ENCODE results near the gene EIF2B4. TPM values are rescaled to one million over a fixed set of nuclear protein-coding genes. Genes with fewer than 3 reads are reported as not detected.

EIF2B4 gene
- total and polyA plus RNA-seq, 9 of the 15 experiments (the other 6 are each of a cell fraction or from before 2014, with no cell fraction given) = 29.7 to 80.3 (median 58.9) TPM

GRCh38 chr2:27407798-27408491 is 37.8 kb upstream of the EIF2B4 start (continued):
- TF ChIP-seq, protein P1, sequence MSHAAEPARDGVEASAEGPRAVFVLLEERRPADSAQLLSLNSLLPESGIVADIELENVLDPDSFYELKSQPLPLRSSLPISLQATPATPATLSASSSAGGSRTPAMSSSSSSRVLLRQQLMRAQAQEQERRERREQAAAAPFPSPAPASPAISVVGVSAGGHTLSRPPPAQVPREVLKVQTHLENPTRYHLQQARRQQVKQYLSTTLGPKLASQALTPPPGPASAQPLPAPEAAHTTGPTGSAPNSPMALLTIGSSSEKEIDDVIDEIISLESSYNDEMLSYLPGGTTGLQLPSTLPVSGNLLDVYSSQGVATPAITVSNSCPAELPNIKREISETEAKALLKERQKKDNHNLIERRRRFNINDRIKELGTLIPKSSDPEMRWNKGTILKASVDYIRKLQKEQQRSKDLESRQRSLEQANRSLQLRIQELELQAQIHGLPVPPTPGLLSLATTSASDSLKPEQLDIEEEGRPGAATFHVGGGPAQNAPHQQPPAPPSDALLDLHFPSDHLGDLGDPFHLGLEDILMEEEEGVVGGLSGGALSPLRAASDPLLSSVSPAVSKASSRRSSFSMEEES (CRISPR knock-in tag; IDR thresholded peaks at IDR 0.05) = no peak
- TF ChIP-seq EP400 (IDR thresholded peaks at IDR 0.05) (no peak; the same call in 1 of the 2 replicates), ILK (tag; IDR thresholded peaks at IDR 0.05; ENCODE audit: borderline replicate concordance, low read depth) (no peak), NCOR1 (IDR thresholded peaks at IDR 0.05) (no peak), HSF4 (CRISPR knock-in tag; IDR thresholded peaks at IDR 0.05; ENCODE audit: borderline replicate concordance) (no peak), SP1 (CRISPR knock-in tag; IDR thresholded peaks at IDR 0.05) (no peak), ZNF695 (CRISPR knock-in tag; IDR thresholded peaks at IDR 0.05) (no peak), POLR2AphosphoS5 (IDR thresholded peaks at IDR 0.05; ENCODE audit: control insufficient read depth, insufficient read depth, low read depth, low read length) (no peak), SAFB2 (IDR thresholded peaks at IDR 0.05; ENCODE audit: borderline replicate concordance, low read depth, low read length, severe bottlenecking) (no peak), PPARD (CRISPR knock-in tag; IDR thresholded peaks at IDR 0.05) (no peak), NCOA6 (IDR thresholded peaks at IDR 0.05) (no peak), TEAD4 (IDR thresholded peaks at IDR 0.05; ENCODE audit: low read length) (no peak), TEAD4 (CRISPR knock-in tag; IDR thresholded peaks at IDR 0.05; ENCODE audit: borderline replicate concordance) (no peak), SMC3 (conservative IDR thresholded peaks at IDR 0.05; ENCODE audit: insufficient read depth, low read depth, low read length) (0 out of 2 replicates have a peak, but pooled peaks have one; percentile 39), ZNF253 (CRISPR knock-in tag; conservative IDR thresholded peaks at IDR 0.05) (no peak), MAFG (tag; conservative IDR thresholded peaks at IDR 0.05) (no peak), MTA2 (IDR thresholded peaks at IDR 0.05; ENCODE audit: low read depth) (no peak), MAZ (CRISPR knock-in tag; conservative IDR thresholded peaks at IDR 0.05 in 1 of 2, IDR thresholded peaks at IDR 0.05 in 1 of 2) (no peak), RAD21 (CRISPR knock-in tag; conservative IDR thresholded peaks at IDR 0.05 in 1 of 2, IDR thresholded peaks at IDR 0.05 in 1 of 2) (peak; percentile 52 to 81), FOXA3 (CRISPR knock-in tag; conservative IDR thresholded peaks at IDR 0.05 in 1 of 2, IDR thresholded peaks at IDR 0.05 in 1 of 2) (no peak), KHSRP (IDR thresholded peaks at IDR 0.05) (no peak), ZBED1 (IDR thresholded peaks at IDR 0.05) (no peak)
- TF ChIP-seq, protein P2, sequence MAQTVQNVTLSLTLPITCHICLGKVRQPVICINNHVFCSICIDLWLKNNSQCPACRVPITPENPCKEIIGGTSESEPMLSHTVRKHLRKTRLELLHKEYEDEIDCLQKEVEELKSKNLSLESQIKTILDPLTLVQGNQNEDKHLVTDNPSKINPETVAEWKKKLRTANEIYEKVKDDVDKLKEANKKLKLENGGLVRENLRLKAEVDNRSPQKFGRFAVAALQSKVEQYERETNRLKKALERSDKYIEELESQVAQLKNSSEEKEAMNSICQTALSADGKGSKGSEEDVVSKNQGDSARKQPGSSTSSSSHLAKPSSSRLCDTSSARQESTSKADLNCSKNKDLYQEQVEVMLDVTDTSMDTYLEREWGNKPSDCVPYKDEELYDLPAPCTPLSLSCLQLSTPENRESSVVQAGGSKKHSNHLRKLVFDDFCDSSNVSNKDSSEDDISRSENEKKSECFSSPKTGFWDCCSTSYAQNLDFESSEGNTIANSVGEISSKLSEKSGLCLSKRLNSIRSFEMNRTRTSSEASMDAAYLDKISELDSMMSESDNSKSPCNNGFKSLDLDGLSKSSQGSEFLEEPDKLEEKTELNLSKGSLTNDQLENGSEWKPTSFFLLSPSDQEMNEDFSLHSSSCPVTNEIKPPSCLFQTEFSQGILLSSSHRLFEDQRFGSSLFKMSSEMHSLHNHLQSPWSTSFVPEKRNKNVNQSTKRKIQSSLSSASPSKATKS (CRISPR knock-in tag; IDR thresholded peaks at IDR 0.05) = no peak
- TF ChIP-seq, protein P3, sequence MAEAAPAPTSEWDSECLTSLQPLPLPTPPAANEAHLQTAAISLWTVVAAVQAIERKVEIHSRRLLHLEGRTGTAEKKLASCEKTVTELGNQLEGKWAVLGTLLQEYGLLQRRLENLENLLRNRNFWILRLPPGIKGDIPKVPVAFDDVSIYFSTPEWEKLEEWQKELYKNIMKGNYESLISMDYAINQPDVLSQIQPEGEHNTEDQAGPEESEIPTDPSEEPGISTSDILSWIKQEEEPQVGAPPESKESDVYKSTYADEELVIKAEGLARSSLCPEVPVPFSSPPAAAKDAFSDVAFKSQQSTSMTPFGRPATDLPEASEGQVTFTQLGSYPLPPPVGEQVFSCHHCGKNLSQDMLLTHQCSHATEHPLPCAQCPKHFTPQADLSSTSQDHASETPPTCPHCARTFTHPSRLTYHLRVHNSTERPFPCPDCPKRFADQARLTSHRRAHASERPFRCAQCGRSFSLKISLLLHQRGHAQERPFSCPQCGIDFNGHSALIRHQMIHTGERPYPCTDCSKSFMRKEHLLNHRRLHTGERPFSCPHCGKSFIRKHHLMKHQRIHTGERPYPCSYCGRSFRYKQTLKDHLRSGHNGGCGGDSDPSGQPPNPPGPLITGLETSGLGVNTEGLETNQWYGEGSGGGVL (CRISPR knock-in tag; IDR thresholded peaks at IDR 0.05) = no peak

Measured in K562 (cell line).